B cell (primary cell): Measurements from ENCODE around the gene ZNF718.

ENCODE experiments used
- EZH2 ChIP-seq: IDR thresholded peaks from 2 replicates; pipeline ENCODE4 v1.6.1; 2012; ENCODE audit warnings: borderline replicate concordance, low read depth, mild to moderate bottlenecking, moderate library complexity, low read length; ENCODE audit not compliant: insufficient read depth, poor library complexity, severe bottlenecking
- TF ChIP-seq, protein P1 (sequence below): fragments of 200-600 bp; IDR thresholded peaks from one replicate; pipeline ENCODE4 v1.8.0; 2022; ENCODE audit warnings: antibody characterized with exemption, mild to moderate bottlenecking

DNA sequence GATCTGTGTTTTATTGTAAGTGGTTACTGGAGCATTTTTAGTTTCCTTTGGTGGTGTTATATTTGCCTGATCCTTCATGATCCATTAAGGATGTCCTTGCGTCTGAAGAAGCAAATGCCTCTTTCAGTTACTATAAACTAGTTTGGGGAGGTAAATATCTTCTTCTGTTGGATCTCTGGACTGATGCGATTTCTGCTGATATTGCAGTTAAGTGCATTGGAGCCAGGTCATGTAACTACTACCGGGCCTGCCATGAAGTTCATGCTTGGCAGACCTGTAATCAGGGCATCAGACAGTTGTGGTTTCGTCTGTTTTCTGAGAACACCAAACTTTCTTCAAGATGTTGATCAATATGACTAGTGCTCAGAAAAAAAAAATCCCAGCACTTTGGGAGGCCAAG lies 22.9 kb downstream of the ZNF718 start:
- TF ChIP-seq, protein P1, sequence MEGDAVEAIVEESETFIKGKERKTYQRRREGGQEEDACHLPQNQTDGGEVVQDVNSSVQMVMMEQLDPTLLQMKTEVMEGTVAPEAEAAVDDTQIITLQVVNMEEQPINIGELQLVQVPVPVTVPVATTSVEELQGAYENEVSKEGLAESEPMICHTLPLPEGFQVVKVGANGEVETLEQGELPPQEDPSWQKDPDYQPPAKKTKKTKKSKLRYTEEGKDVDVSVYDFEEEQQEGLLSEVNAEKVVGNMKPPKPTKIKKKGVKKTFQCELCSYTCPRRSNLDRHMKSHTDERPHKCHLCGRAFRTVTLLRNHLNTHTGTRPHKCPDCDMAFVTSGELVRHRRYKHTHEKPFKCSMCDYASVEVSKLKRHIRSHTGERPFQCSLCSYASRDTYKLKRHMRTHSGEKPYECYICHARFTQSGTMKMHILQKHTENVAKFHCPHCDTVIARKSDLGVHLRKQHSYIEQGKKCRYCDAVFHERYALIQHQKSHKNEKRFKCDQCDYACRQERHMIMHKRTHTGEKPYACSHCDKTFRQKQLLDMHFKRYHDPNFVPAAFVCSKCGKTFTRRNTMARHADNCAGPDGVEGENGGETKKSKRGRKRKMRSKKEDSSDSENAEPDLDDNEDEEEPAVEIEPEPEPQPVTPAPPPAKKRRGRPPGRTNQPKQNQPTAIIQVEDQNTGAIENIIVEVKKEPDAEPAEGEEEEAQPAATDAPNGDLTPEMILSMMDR, result no peak
- TF ChIP-seq EZH2, result no peak
